Neural crest cell (in vitro differentiated cells): Measurements from ENCODE around the gene SMG6. TPM values are rescaled to one million over a fixed set of nuclear protein-coding genes. Genes with fewer than 3 reads are reported as not detected.
A peak's percentile ranks its signal among the peaks of the same experiment; 100 is the strongest.

ENCODE experiments used
- DNase-seq: peaks from one replicate; pipeline ENCODE4 v3.0.0; 2021; ENCODE audit warnings: low read depth, mixed read lengths, low spot score
- H3K27ac Mint-ChIP-seq: one replicate; pipeline ENCODE4 v1.8.0; 2021; ENCODE audit warnings: mild to moderate bottlenecking, mixed read lengths; ENCODE audit not compliant: unreplicated experiment
- H3K27me3 Mint-ChIP-seq: 2 replicates; pipeline ENCODE4 v1.8.0; 2021; ENCODE audit warnings: low read depth, mild to moderate bottlenecking, mixed read lengths
- H3K36me3 Mint-ChIP-seq: 2 replicates; pipeline ENCODE4 v1.8.0; 2021; ENCODE audit warnings: low read depth, mild to moderate bottlenecking, mixed read lengths
- H3K4me1 Mint-ChIP-seq: 2 replicates; pipeline ENCODE4 v1.8.0; 2021; ENCODE audit warnings: mixed read lengths
- H3K4me3 Mint-ChIP-seq: one replicate; pipeline ENCODE4 v1.8.0; 2021; ENCODE audit warnings: mild to moderate bottlenecking, mixed read lengths
- H3K9me3 Mint-ChIP-seq: 2 replicates; pipeline ENCODE4 v1.8.0; 2021; ENCODE audit warnings: mixed read lengths
- CTCF ChIP-seq: fragments of 200-600 bp; sonication (generic); conservative IDR thresholded peaks from 2 replicates; pipeline ENCODE4 v1.5.0; 2021; ENCODE audit warnings: antibody characterized with exemption, mild to moderate bottlenecking
- total RNA-seq: library from RNA; stranded (reverse); gene quantifications from 2 replicates; pipeline ENCODE4 v1.2.1, GENCODE V29; 2021

Gene SMG6
- total RNA-seq, 1 donor from 2014 or later, result 57.2 TPM

- Mint-ChIP-seq H3K4me3 (peak overlapping the region; percentile 77), H3K27ac (peak overlapping the region; percentile 27), H3K36me3 (peaks cover 7% of the 10 kb centered on the region), H3K9me3 (no peaks in the 10 kb centered on the region), H3K4me1 (peaks cover 19% of the 10 kb centered on the region), H3K27me3 (no peaks in the 10 kb centered on the region)
- no peak for TF ChIP-seq CTCF
- DNase-seq, result no peak
Observed at GRCh38 chr17:2040942-2041560, 262.5 kb downstream of the SMG6 start.

GRCh38 chr17:2040219-2040827 lies 263.3 kb downstream of the SMG6 start:
- no peaks in the 10 kb centered on the region for H3K27me3 Mint-ChIP-seq
- peaks cover 19% of the 10 kb centered on the region for H3K4me1 Mint-ChIP-seq
- H3K9me3 Mint-ChIP-seq, result no peaks in the 10 kb centered on the region
- H3K4me3 Mint-ChIP-seq, result peak overlapping the region; percentile 77
- peaks cover 7% of the 10 kb centered on the region for H3K36me3 Mint-ChIP-seq
- no peak for DNase-seq
- no peak for TF ChIP-seq CTCF
- no peak overlapping the region for H3K27ac Mint-ChIP-seq

DNA sequence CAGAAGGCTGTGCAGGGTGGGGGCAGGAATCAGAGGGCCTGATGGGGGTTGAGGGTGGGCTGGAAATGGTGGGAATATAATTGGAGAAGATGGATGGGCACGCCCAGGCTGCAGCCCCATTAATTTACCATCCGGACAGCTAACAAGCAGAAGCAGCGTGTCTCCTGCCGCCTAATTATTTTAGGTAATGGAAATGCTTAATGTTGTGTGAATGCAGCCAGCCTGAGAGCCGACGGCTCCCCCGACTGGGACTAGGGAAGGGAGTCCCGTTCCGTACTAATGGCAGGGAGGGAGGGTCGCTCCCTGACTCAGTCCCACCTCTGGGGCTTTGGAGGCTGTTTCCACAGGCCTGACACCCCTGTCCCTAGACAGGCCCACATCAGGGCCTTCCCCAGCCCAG lies 266.4 kb downstream of the SMG6 start:
- Mint-ChIP-seq H3K27me3 (no peaks in the 10 kb centered on the region), H3K27ac (no peak overlapping the region), H3K4me3 (no peak overlapping the region), H3K9me3 (no peaks in the 10 kb centered on the region), H3K4me1 (peaks cover 4% of the 10 kb centered on the region), H3K36me3 (no peaks in the 10 kb centered on the region)
- DNase-seq, result no peak
- no peak for TF ChIP-seq CTCF

- H3K27ac Mint-ChIP-seq, result no peak overlapping the region
- H3K4me3 Mint-ChIP-seq, result no peak overlapping the region
- no peak for TF ChIP-seq CTCF
- DNase-seq, result no peak
- peaks cover 3% of the 10 kb centered on the region for H3K4me1 Mint-ChIP-seq
- H3K9me3 Mint-ChIP-seq, result no peaks in the 10 kb centered on the region
- H3K36me3 Mint-ChIP-seq, result no peaks in the 10 kb centered on the region
- H3K27me3 Mint-ChIP-seq, result no peaks in the 10 kb centered on the region
Observed at GRCh38 chr17:2035541-2036488, 267.8 kb downstream of the SMG6 start.

GRCh38 chr17:2034806-2035540 lies 268.6 kb downstream of the SMG6 start:
- Mint-ChIP-seq H3K4me3 (no peak overlapping the region), H3K9me3 (no peaks in the 10 kb centered on the region), H3K27ac (no peak overlapping the region), H3K27me3 (peaks cover 4% of the 10 kb centered on the region), H3K4me1 (peaks cover 8% of the 10 kb centered on the region), H3K36me3 (no peaks in the 10 kb centered on the region)
- TF ChIP-seq CTCF, result no peak
- no peak for DNase-seq
